HG02885 (cell line): ENCODE measurements around the gene LAG3.

Source experiments
- ATAC-seq: cut with Tn5 transposase; IDR thresholded peaks from one replicate; pipeline ENCODE4 v1.9.1; 2021; ENCODE audit warnings: mild to moderate bottlenecking; ENCODE audit not compliant: unreplicated experiment, poor library complexity

LAG3 gene

DNA sequence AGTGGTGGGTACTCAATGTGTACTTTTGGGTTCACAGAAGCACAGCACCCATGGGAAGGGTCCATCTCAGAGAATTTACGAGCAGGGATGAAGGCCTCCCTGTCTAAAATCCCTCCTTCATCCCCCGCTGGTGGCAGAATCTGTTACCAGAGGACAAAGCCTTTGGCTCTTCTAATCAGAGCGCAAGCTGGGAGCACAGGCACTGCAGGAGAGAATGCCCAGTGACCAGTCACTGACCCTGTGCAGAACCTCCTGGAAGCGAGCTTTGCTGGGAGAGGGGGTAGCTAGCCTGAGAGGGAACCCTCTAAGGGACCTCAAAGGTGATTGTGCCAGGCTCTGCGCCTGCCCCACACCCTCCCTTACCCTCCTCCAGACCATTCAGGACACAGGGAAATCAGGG is 47.8 kb downstream of the LAG3 start:
- ATAC-seq: no peak

DNA sequence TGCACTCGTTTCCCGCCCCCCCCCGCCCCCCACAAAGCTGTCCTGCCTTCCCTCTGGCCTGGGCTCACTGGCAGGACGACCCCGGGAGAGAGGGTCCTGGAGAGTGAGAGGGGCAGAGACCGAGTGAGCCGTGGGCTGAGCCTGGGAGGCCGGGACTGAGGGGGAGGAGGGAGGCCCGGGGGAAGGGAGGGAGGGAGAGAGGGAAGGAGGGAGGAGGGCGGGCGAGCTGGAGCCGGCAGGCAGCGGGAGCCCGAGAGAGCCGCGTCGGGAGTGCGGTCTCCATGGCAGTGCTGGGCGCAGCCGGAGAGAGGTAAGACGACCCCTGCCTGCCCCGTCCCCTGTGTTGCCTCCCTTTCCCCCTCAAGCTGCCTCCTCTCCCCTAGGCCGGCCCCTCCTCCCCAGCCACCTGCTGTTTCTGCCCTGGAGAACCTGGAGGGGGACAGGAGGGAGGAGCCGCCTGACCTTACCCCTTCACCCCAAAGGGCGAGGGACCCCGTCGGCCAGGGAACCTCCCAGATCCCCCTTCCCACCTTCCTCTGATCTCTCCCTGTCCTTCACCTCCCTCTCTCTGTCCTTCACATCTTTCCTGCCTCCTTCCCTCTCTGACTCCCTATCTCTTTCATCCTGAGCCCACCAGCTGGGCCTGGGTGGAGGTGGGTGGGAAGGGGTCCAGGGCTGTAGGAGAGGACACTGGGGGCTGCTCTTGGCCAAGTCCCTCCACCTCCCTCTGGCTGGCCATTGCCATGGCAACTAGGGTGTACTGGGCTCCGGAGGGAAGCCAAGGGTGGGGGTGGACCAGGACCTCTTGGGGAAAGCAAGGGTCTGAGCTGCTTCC is 49.5 kb downstream of the LAG3 start, which contains the start of gene GPR162:
Gene GPR162 (plus strand): TSS at position 231 of the 835 bp plus-strand sequence. CDS start 2,078 bp downstream, outside the sequence.
- no peak for ATAC-seq

DNA sequence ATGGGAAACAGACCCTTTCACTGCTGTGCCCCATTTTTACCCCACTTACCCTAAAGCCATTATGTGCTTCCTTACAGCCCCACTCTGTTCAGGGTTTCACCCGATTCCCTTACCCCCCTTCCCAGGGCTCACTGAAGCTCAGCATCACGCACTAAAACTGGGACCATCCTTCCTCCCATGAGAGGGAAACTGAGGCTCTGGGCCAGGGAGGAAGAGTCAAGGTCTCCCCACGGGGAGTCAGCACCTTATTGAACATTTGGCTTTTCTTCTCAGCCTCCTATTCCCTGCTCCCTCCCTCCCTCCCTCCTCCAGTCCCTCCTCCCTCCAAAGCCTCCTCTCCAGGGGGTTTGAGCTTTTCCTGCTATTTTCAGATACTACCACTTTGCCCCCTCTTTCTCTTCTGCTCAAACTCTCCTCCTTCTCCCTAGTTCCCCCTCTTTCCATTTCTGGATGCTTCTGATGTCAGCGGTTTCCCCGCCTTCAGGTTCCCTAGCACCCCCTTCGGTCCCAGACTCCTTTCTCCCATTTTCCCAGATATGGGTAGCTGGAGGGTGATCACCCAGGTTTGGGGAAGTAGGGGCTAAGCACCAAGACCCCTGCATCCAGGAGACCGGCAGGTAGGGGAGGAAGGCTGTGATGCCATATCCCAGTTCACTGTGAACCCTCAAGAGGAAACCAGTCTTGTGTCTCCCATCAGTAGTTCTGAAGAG is 50.3 kb downstream of the LAG3 start:
- no peak for ATAC-seq

DNA sequence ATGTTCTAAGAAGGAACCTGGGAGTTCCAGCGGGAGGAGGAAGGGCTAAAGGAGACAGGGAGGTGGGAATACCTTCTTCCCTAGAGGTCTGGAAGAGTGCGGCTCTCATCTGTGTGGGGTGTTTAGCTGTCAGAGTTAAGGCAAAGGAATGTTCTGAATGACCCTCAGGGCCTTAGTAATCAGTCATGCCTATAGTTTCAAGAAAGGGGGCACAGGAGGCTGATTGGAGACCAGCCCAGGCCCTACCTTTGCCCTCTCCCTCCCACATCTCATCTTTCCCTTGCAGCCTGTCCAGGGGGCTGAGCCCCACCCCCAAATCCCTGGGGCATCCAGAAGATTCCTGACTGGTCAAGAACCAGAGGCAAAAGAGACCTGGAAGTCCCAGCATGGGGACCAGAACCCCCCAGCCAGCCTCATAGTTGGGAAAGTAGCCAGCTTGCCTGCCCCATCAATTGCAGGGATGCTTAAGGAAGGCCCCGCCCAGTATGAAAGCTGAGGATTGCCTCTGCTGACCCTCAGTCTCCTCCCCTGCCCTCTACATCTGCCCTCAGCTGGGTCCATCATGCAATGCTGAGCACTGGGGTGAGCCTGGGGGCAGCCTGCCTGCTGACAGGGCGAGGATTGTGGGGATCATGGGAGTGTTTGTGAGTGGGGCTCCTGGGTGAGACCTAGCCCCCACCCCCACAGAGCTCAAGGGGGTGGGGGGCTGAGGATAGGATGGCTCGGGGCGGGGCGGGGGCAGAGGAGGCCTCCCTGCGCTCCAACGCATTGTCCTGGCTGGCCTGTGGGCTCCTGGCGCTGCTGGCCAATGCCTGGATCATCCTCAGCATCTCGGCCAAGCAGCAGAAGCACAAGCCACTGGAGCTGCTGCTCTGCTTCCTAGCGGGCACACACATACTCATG is 51.1 kb downstream of the LAG3 start:
- ATAC-seq: no peak

DNA sequence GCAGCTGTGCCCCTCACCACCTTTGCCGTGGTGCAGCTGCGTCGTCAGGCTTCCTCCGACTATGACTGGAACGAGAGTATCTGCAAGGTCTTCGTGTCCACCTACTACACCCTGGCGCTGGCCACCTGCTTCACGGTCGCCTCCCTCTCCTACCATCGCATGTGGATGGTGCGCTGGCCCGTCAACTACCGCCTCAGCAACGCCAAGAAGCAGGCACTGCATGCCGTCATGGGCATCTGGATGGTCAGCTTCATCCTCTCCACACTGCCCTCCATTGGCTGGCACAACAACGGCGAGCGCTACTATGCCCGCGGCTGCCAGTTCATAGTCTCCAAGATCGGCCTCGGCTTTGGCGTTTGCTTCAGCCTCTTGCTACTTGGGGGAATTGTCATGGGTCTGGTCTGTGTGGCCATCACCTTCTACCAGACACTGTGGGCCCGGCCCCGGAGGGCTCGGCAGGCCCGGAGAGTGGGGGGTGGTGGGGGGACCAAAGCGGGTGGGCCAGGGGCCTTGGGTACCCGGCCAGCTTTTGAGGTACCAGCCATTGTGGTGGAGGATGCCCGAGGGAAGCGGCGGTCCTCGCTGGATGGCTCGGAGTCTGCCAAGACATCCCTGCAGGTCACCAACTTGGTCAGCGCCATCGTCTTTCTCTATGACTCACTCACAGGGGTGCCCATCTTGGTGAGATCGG is 51.9 kb downstream of the LAG3 start:
- ATAC-seq: no peak

DNA sequence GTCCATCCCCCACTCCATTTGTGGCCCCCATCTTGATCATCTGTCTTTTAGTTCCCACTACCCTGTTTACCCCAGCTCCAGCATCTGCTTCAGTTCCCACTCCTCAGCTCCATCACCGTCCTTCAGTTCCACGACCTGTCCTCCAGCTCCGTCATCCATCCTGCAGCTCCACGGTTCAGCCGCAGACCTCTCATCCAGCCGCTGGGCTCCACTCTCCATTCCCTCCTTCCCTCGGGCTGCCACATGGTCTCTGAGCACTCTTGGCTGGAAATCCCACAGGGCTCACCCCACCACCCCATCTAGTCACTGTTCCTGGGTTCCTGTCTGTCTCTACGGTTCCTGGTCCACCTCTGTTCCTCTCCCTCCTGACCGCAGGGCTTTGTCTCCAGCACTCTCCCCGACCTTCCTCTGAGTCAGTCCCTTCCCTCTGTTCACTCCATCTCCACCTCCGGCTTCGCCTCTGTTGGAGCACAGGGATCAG is 52.6 kb downstream of the LAG3 start:
- no peak for ATAC-seq

DNA sequence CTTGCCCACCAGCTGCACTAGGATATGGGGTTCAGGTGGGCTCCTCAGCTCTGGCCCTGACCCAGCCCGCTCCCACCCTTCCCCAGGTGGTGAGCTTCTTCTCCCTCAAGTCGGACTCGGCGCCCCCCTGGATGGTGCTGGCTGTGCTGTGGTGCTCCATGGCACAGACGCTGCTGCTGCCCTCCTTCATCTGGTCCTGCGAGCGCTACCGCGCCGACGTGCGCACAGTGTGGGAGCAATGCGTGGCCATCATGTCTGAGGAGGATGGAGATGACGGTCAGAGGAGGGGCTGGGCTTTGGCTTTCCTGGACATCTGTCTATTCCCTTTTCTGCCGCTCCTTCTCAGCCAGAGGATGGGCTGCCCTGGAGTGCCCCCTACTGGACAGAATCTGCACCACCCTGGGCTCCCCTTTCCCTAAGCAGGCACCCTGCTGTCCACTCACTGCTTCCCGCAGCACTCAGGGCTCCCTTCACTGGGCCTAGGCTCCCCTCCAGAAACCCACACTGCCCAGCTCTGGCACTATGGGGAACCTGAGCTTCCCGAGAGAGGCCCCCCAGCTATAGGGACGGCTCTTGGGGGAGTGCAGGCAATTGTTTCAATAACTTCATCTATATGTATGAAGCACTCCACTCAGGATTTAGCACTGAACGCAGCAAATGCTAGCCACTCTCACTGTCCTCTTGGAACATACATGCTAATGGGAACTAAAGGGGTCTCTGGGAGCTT is 53.2 kb downstream of the LAG3 start:
- ATAC-seq: no peak

DNA sequence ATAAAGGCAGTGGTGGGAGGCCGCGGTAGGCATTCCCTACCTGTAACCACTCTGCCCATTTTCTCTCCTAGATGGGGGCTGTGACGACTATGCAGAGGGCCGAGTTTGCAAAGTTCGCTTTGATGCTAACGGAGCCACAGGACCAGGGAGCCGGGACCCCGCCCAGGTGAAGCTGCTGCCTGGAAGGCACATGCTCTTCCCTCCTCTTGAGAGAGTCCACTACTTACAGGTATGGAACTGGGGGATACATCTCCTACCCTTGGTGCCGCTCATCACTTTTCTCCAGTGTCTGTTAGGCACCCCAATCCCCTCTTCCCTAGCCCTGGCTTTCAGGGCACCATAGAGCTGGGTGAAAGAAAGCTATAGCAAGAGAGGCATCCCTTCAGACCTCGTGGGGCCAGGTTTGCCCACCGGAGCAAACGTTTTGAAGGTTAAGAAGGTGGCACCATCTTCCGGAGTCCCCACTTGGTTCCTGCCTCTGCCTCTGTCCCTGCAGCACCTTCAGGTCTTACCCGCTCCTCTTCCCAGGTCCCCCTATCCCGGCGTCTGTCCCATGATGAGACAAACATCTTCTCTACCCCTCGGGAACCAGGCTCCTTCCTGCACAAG is 53.9 kb downstream of the LAG3 start:
- no peak for ATAC-seq

DNA sequence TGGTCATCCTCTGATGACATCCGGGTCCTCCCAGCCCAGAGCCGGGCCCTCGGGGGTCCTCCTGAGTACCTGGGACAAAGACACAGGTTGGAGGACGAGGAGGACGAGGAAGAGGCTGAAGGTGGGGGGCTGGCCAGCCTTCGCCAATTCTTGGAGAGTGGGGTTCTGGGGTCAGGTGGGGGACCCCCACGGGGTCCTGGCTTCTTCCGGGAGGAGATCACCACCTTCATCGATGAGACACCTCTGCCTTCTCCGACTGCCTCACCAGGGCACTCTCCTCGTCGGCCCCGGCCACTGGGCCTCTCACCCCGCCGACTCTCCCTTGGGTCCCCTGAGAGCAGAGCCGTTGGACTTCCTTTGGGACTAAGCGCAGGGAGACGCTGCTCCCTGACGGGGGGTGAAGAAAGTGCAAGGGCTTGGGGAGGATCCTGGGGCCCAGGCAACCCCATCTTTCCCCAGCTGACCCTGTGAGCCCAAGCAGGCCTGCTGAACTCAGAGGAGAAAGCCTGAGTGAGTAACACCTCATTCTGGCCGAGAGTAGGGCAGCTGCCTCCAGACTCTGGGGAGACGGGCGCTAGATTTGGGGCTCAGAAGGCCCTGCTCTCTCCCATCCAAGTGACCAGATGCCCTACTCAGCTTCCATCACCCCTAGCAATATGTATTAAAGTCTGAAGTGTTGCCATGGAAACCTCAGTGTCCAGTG is 54.6 kb downstream of the LAG3 start:
- ATAC-seq: no peak

DNA sequence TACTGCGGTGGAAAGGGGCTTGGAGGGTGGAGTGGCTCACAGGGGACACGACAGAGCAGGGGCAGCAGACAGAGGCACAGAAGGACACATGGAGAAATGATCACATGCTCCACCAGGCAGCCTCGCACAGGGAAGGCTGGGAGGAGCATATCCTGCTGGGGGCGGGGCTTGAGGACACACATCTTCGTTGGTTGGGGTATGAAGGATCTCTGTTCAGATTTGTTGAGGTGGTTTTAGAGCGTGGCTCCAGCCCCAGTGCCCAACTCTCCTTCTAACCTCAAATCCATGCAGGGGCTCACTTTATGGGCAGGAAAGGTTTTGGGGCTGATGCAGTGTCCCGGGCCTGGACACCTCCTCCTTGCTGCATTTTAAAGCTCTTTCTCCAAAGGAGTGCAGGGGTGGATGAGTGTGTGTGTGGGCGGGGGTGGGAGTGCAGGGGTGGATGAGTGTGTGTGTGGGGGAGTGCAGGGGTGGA is 55.2 kb downstream of the LAG3 start:
- ATAC-seq: no peak
